SU-DHL-6 (cell line): Measurements from ENCODE around the gene PPFIBP2.

Experiments
- H2AFZ ChIP-seq: fragments of 200-600 bp; sonication (generic); 2 replicates; pipeline ENCODE4 v1.6.1; 2014; ENCODE audit warnings: low read depth, mild to moderate bottlenecking, moderate library complexity, mixed read lengths, antibody characterized with exemption, low read length; ENCODE audit not compliant: severe bottlenecking
- H3F3A ChIP-seq: fragments of 200-600 bp; shearing (Covaris generic); 2 replicates; pipeline ENCODE4 v1.6.0; 2016; ENCODE audit warnings: antibody characterized with exemption, mild to moderate bottlenecking; ENCODE audit not compliant: insufficient read depth
- H3K27ac ChIP-seq: fragments of 200-600 bp; sonication (generic); 2 replicates; pipeline ENCODE4 v1.5.1; 2016; ENCODE audit warnings: low read depth, mild to moderate bottlenecking, low read length, moderate library complexity, mixed read lengths
- H3K27me3 ChIP-seq: fragments of 200-600 bp; sonication (generic), shearing (Covaris generic); 2 replicates; pipeline ENCODE4 v1.6.0; 2014; ENCODE audit warnings: mild to moderate bottlenecking, low read length
- H3K36me3 ChIP-seq: fragments of 200-600 bp; sonication (generic); 2 replicates; pipeline ENCODE4 v1.6.1; 2014; ENCODE audit warnings: mild to moderate bottlenecking, low read length, mixed read lengths
- H3K4me2 ChIP-seq: fragments of 300-600, 200-600 bp; shearing (Covaris generic), sonication (generic); 2 replicates; pipeline ENCODE4 v1.6.0; 2014; ENCODE audit warnings: low read length, low read depth, mild to moderate bottlenecking; ENCODE audit not compliant: poor library complexity, severe bottlenecking
- H3K4me3 ChIP-seq: fragments of 200-600 bp; sonication (generic); 2 replicates; pipeline ENCODE4 v1.5.1; 2014; ENCODE audit warnings: antibody characterized with exemption, low read length, mild to moderate bottlenecking, mixed read lengths; ENCODE audit not compliant: insufficient read depth, poor library complexity, severe bottlenecking
- H3K79me2 ChIP-seq: fragments of 200-600 bp; sonication (generic); 2 replicates; pipeline ENCODE4 v1.6.1; 2014; ENCODE audit warnings: mild to moderate bottlenecking, low read length, moderate library complexity; ENCODE audit not compliant: insufficient read depth
- H3K9ac ChIP-seq: fragments of 200-600 bp; sonication (generic); 2 replicates; pipeline ENCODE4 v1.7.0; 2014; ENCODE audit warnings: mild to moderate bottlenecking, low read length
- H3K9me2 ChIP-seq: fragments of 200-600 bp; sonication (generic); replicated peaks from 2 replicates; pipeline ENCODE4 v1.6.1; 2014; ENCODE audit warnings: low read length; ENCODE audit not compliant: insufficient read depth
- H3K9me3 ChIP-seq: fragments of 200-600 bp; sonication (generic); 2 replicates; pipeline ENCODE4 v1.6.1; 2014; ENCODE audit warnings: low read length, mixed read lengths; ENCODE audit not compliant: insufficient read depth
- H4K20me1 ChIP-seq: fragments of 200-600 bp; sonication (generic); 2 replicates; pipeline ENCODE4 v1.6.1; 2014; ENCODE audit warnings: low read depth, mild to moderate bottlenecking, antibody characterized with exemption, low read length, moderate library complexity, mixed read lengths
- CTCF ChIP-seq: fragments of 200-600 bp; sonication (generic); IDR thresholded peaks from one replicate; pipeline ENCODE4 v1.5.1; 2017; ENCODE audit warnings: antibody characterized with exemption, mild to moderate bottlenecking, low read length, moderate library complexity; ENCODE audit not compliant: insufficient read depth, poor library complexity, severe bottlenecking
- EZH2phosphoT487 ChIP-seq: fragments of 200-600 bp; sonication (generic), shearing (Covaris generic); conservative IDR thresholded peaks from 2 replicates; pipeline ENCODE4 v1.6.1; 2018; ENCODE audit warnings: mild to moderate bottlenecking, antibody characterized with exemption, low read length, moderate library complexity, mixed read lengths

PPFIBP2 gene

GRCh38 chr11:7696424-7696823, 182.6 kb downstream of the PPFIBP2 start:
- Histone ChIP-seq H3K4me2 (no peak overlapping the region), H3K36me3 (no peaks in the 10 kb centered on the region), H3K4me3 (no peak overlapping the region), H2AFZ (no peak overlapping the region), H3K9me2 (no peaks in the 10 kb centered on the region), H3K27ac (no peak overlapping the region), H3K79me2 (no peaks in the 10 kb centered on the region), H4K20me1 (no peaks in the 10 kb centered on the region), H3K9me3 (no peaks in the 10 kb centered on the region), H3K27me3 (no peaks in the 10 kb centered on the region), H3F3A (no peaks in the 10 kb centered on the region), H3K9ac (no peak overlapping the region)
- TF ChIP-seq EZH2phosphoT487 = no peak
- TF ChIP-seq CTCF = no peak
